Measurements from ENCODE around the gene HNRNPC. TPM values are rescaled to one million over a fixed set of nuclear protein-coding genes. Genes with fewer than 3 reads are reported as not detected.

HNRNPC gene
- polyA plus RNA-seq, 1 donor from 2014 or later: 1,176 TPM

GRCh38 chr14:21248338-21248737 is 20.9 kb downstream of the HNRNPC start:
- Histone ChIP-seq H3K9me2 (ENCODE audit: insufficient read depth, low read length) (no peaks in the 10 kb centered on the region), H2AFZ (ENCODE audit: low read depth, low read length) (no peak overlapping the region), H4K20me1 (ENCODE audit: insufficient read depth) (peaks cover 23% of the 10 kb centered on the region), H3K36me3 (ENCODE audit: insufficient read depth, low read length) (peaks cover 13% of the 10 kb centered on the region), H3K9ac (ENCODE audit: low read length) (no peak overlapping the region), H3K27ac (ENCODE audit: low read length) (no peak overlapping the region), H3K79me2 (replicated peaks; ENCODE audit: insufficient read depth, low read length) (peaks cover 89% of the 10 kb centered on the region), H3K9me3 (ENCODE audit: low read length) (no peaks in the 10 kb centered on the region), H3K4me2 (ENCODE audit: low read length) (no peak overlapping the region), H3K27me3 (ENCODE audit: insufficient read depth, low read depth, low read length) (no peaks in the 10 kb centered on the region), H3F3A (ENCODE audit: insufficient read depth, low read length, poor library complexity, severe bottlenecking) (no peaks in the 10 kb centered on the region), H3K4me3 (ENCODE audit: low read length) (no peak overlapping the region)
- TF ChIP-seq TAF1 (IDR thresholded peaks at IDR 0.05; ENCODE audit: low read depth): no peak
- no peak for TF ChIP-seq CTCF (IDR thresholded peaks at IDR 0.05; ENCODE audit: poor library complexity, severe bottlenecking)
- TF ChIP-seq EZH2 (IDR thresholded peaks at IDR 0.05; ENCODE audit: borderline replicate concordance, insufficient read depth, low read length, poor library complexity, severe bottlenecking): no peak
- no peak for TF ChIP-seq REST (IDR thresholded peaks at IDR 0.05; ENCODE audit: borderline replicate concordance)
- no peak for TF ChIP-seq EP300 (conservative IDR thresholded peaks at IDR 0.05; ENCODE audit: poor library complexity, severe bottlenecking)
- TF ChIP-seq SMC3 (conservative IDR thresholded peaks at IDR 0.05; ENCODE audit: poor library complexity): no peak
- no peak for TF ChIP-seq RAD21 (conservative IDR thresholded peaks at IDR 0.05)
- no peak for TF ChIP-seq MXI1 (conservative IDR thresholded peaks at IDR 0.05; ENCODE audit: poor library complexity, severe bottlenecking)
- TF ChIP-seq POLR2AphosphoS5 (IDR thresholded peaks at IDR 0.05): no peak

- H3K4me3 ChIP-seq (ENCODE audit: low read length): no peak overlapping the region
- no peaks in the 10 kb centered on the region for H3K27me3 ChIP-seq (ENCODE audit: insufficient read depth, low read depth, low read length)
- H3K79me2 ChIP-seq (replicated peaks; ENCODE audit: insufficient read depth, low read length): peaks cover 91% of the 10 kb centered on the region
- H3K9me3 ChIP-seq (ENCODE audit: low read length): no peaks in the 10 kb centered on the region
- H3K36me3 ChIP-seq (ENCODE audit: insufficient read depth, low read length): peaks cover 13% of the 10 kb centered on the region
- peaks cover 28% of the 10 kb centered on the region for H4K20me1 ChIP-seq (ENCODE audit: insufficient read depth)
- no peak overlapping the region for H3K4me2 ChIP-seq (ENCODE audit: low read length)
- no peak overlapping the region for H2AFZ ChIP-seq (ENCODE audit: low read depth, low read length)
- TF ChIP-seq RAD21 (conservative IDR thresholded peaks at IDR 0.05) (no peak), EP300 (conservative IDR thresholded peaks at IDR 0.05; ENCODE audit: poor library complexity, severe bottlenecking) (no peak), MXI1 (conservative IDR thresholded peaks at IDR 0.05; ENCODE audit: poor library complexity, severe bottlenecking) (no peak)
- H3F3A ChIP-seq (ENCODE audit: insufficient read depth, low read length, poor library complexity, severe bottlenecking): no peaks in the 10 kb centered on the region
- no peak overlapping the region for H3K27ac ChIP-seq (ENCODE audit: low read length)
- H3K9me2 ChIP-seq (ENCODE audit: insufficient read depth, low read length): no peaks in the 10 kb centered on the region
- H3K9ac ChIP-seq (ENCODE audit: low read length): no peak overlapping the region
Observed at GRCh38 chr14:21245813-21246212, 23.4 kb downstream of the HNRNPC start.

- Histone ChIP-seq H3K9ac (ENCODE audit: low read length) (no peak overlapping the region), H4K20me1 (ENCODE audit: insufficient read depth) (peaks cover 34% of the 10 kb centered on the region), H3F3A (ENCODE audit: insufficient read depth, low read length, poor library complexity, severe bottlenecking) (no peaks in the 10 kb centered on the region), H3K27ac (ENCODE audit: low read length) (no peak overlapping the region), H3K4me3 (ENCODE audit: low read length) (no peak overlapping the region), H3K9me3 (ENCODE audit: low read length) (no peaks in the 10 kb centered on the region), H3K36me3 (ENCODE audit: insufficient read depth, low read length) (peaks cover 13% of the 10 kb centered on the region), H3K9me2 (ENCODE audit: insufficient read depth, low read length) (no peaks in the 10 kb centered on the region), H3K79me2 (replicated peaks; ENCODE audit: insufficient read depth, low read length) (peaks cover 91% of the 10 kb centered on the region), H3K4me2 (ENCODE audit: low read length) (no peak overlapping the region), H2AFZ (ENCODE audit: low read depth, low read length) (no peak overlapping the region), H3K27me3 (ENCODE audit: insufficient read depth, low read depth, low read length) (no peaks in the 10 kb centered on the region)
- no peak for TF ChIP-seq MXI1 (conservative IDR thresholded peaks at IDR 0.05; ENCODE audit: poor library complexity, severe bottlenecking)
- no peak for TF ChIP-seq RAD21 (conservative IDR thresholded peaks at IDR 0.05)
- TF ChIP-seq POLR2AphosphoS5 (IDR thresholded peaks at IDR 0.05): no peak
- TF ChIP-seq EZH2 (IDR thresholded peaks at IDR 0.05; ENCODE audit: borderline replicate concordance, insufficient read depth, low read length, poor library complexity, severe bottlenecking): no peak
- no peak for TF ChIP-seq EP300 (conservative IDR thresholded peaks at IDR 0.05; ENCODE audit: poor library complexity, severe bottlenecking)
Observed at GRCh38 chr14:21244544-21244943, 24.7 kb downstream of the HNRNPC start.

Measured in neural cell (in vitro differentiated cells).